Parathyroid adenoma (tissue), 2 donors: ENCODE measurements around the gene DMD.

ENCODE experiments used
- H2AFZ ChIP-seq: fragments of 300-600 bp; sonication (generic); one replicate; pipeline ENCODE4 v1.7.0; 2017; ENCODE audit warnings: antibody characterized with exemption, mild to moderate bottlenecking
- H3K27ac ChIP-seq: fragments of 300-600 bp; sonication (generic); one replicate; pipeline ENCODE4 v1.7.0; 2017
- H3K27me3 ChIP-seq: fragments of 300-600 bp; sonication (generic); one replicate; pipeline ENCODE4 v1.7.0; 2017; ENCODE audit warnings: low read length; ENCODE audit not compliant: control insufficient read depth, insufficient read depth
- H3K36me3 ChIP-seq: fragments of 300-600 bp; sonication (generic); one replicate; pipeline ENCODE4 v1.7.0; 2017; ENCODE audit warnings: low read length; ENCODE audit not compliant: control insufficient read depth, insufficient read depth
- H3K4me1 ChIP-seq: fragments of 300-600 bp; sonication (generic); one replicate; pipeline ENCODE4 v1.7.0; 2017; ENCODE audit warnings: control low read depth
- H3K4me2 ChIP-seq: fragments of 300-600 bp; sonication (generic); one replicate; pipeline ENCODE4 v1.7.0; 2017; ENCODE audit warnings: low read length
- H3K4me3 ChIP-seq: fragments of 300-600 bp; sonication (generic); one replicate; pipeline ENCODE4 v1.7.0; 2017; ENCODE audit warnings: low read depth, low read length
- H3K79me2 ChIP-seq: fragments of 300-600 bp; sonication (generic); one replicate; pipeline ENCODE4 v1.7.0; 2017; ENCODE audit warnings: control low read depth
- H3K9ac ChIP-seq: fragments of 300-600 bp; sonication (generic); one replicate; pipeline ENCODE4 v1.7.0; 2017; ENCODE audit warnings: mild to moderate bottlenecking
- H3K9me3 ChIP-seq: fragments of 300-600 bp; sonication (generic); one replicate; pipeline ENCODE4 v1.7.0; 2017; ENCODE audit warnings: low read length; ENCODE audit not compliant: control insufficient read depth
- CTCF ChIP-seq: fragments of 300-600 bp; sonication (generic); IDR thresholded peaks from one replicate; pipeline ENCODE4 v1.7.0; 2017; ENCODE audit warnings: antibody characterized with exemption, mild to moderate bottlenecking
- donor health status: primary hyperparathyroidism.

DMD gene

GRCh38 chrX:33041141-33041540, 170.2 kb downstream of the DMD start:
- H3K9ac ChIP-seq = no peak overlapping the region
- no peaks in the 10 kb centered on the region for H3K79me2 ChIP-seq
- H2AFZ ChIP-seq = no peak overlapping the region
- H3K4me3 ChIP-seq = no peak overlapping the region
- no peak for TF ChIP-seq CTCF
- no peak overlapping the region for H3K27ac ChIP-seq
- no peaks in the 10 kb centered on the region for H3K4me1 ChIP-seq
- no peaks in the 10 kb centered on the region for H3K27me3 ChIP-seq
- no peak overlapping the region for H3K4me2 ChIP-seq
- H3K9me3 ChIP-seq = no peaks in the 10 kb centered on the region
- no peaks in the 10 kb centered on the region for H3K36me3 ChIP-seq

- Histone ChIP-seq H3K79me2 (no peaks in the 10 kb centered on the region), H3K36me3 (no peaks in the 10 kb centered on the region), H3K27me3 (no peaks in the 10 kb centered on the region), H2AFZ (no peak overlapping the region), H3K4me2 (no peak overlapping the region), H3K27ac (no peak overlapping the region), H3K9me3 (no peaks in the 10 kb centered on the region), H3K4me3 (no peak overlapping the region), H3K4me1 (no peaks in the 10 kb centered on the region), H3K9ac (no peak overlapping the region)
- TF ChIP-seq CTCF = no peak
Observed at GRCh38 chrX:33032700-33033099, 178.6 kb downstream of the DMD start.

- no peaks in the 10 kb centered on the region for H3K36me3 ChIP-seq
- no peak overlapping the region for H3K9ac ChIP-seq
- no peak overlapping the region for H2AFZ ChIP-seq
- no peaks in the 10 kb centered on the region for H3K27me3 ChIP-seq
- TF ChIP-seq CTCF = no peak
- no peak overlapping the region for H3K4me3 ChIP-seq
- no peaks in the 10 kb centered on the region for H3K4me1 ChIP-seq
- H3K9me3 ChIP-seq = no peaks in the 10 kb centered on the region
- no peak overlapping the region for H3K4me2 ChIP-seq
- H3K27ac ChIP-seq = no peak overlapping the region
- no peaks in the 10 kb centered on the region for H3K79me2 ChIP-seq
Observed at GRCh38 chrX:33014949-33015348, 196.4 kb downstream of the DMD start.

- H3K4me2 ChIP-seq = no peak overlapping the region
- no peaks in the 10 kb centered on the region for H3K27me3 ChIP-seq
- no peaks in the 10 kb centered on the region for H3K9me3 ChIP-seq
- no peak overlapping the region for H3K4me3 ChIP-seq
- no peak overlapping the region for H2AFZ ChIP-seq
- H3K27ac ChIP-seq = no peak overlapping the region
- no peak for TF ChIP-seq CTCF
- no peaks in the 10 kb centered on the region for H3K36me3 ChIP-seq
- no peaks in the 10 kb centered on the region for H3K4me1 ChIP-seq
- H3K9ac ChIP-seq = no peak overlapping the region
- no peaks in the 10 kb centered on the region for H3K79me2 ChIP-seq
Observed at GRCh38 chrX:33014086-33014485, 197.3 kb downstream of the DMD start.

GRCh38 chrX:33001107-33001506, 210.2 kb downstream of the DMD start:
- Histone ChIP-seq H3K79me2 (no peaks in the 10 kb centered on the region), H3K9me3 (no peaks in the 10 kb centered on the region), H3K27ac (no peak overlapping the region), H3K9ac (no peak overlapping the region), H3K4me1 (no peaks in the 10 kb centered on the region), H3K27me3 (no peaks in the 10 kb centered on the region), H2AFZ (no peak overlapping the region), H3K4me3 (no peak overlapping the region), H3K36me3 (no peaks in the 10 kb centered on the region), H3K4me2 (no peak overlapping the region)
- TF ChIP-seq CTCF = no peak
